Suprapubic skin (tissue), 4 donors: ENCODE data around the gene DMRTC2. TPM values are rescaled to one million over a fixed set of nuclear protein-coding genes. Genes with fewer than 3 reads are reported as not detected.

Experiments
- DNase-seq, 2 donors: peaks; one replicate each; pipeline ENCODE4 v3.0.0-alpha.2; 2019; ENCODE audit warnings: low spot score in 2 of 2
- H3K27ac ChIP-seq: fragments of 200-600 bp; sonication (generic); one replicate; pipeline ENCODE4 v1.5.1; 2019
- H3K27me3 ChIP-seq: fragments of 200-600 bp; sonication (generic); one replicate; pipeline ENCODE4 v1.5.1; 2019
- H3K36me3 ChIP-seq: fragments of 200-600 bp; sonication (generic); one replicate; pipeline ENCODE4 v1.5.1; 2019
- H3K4me1 ChIP-seq: fragments of 200-600 bp; sonication (generic); one replicate; pipeline ENCODE4 v1.5.1; 2019
- H3K4me3 ChIP-seq: fragments of 200-600 bp; sonication (generic); one replicate; pipeline ENCODE4 v1.5.1; 2019; ENCODE audit warnings: mild to moderate bottlenecking
- H3K9me3 ChIP-seq: fragments of 200-600 bp; sonication (generic); one replicate; pipeline ENCODE4 v1.5.1; 2019
- CTCF ChIP-seq, 2 donors: fragments of 200-600 bp in 1 of 2; fragments of 450-650 bp in 1 of 2; sonication (generic) in 1 of 2; IDR thresholded peaks; one replicate each; pipeline ENCODE4 v1.5.1; 2016 to 2019; ENCODE audit warnings: antibody characterized with exemption in 2 of 2, mild to moderate bottlenecking in 1 of 2, moderate library complexity in 1 of 2
- EP300 ChIP-seq: sonication (generic); formaldehyde crosslinking; IDR thresholded peaks from one replicate; pipeline ENCODE4 v1.6.1; 2017; ENCODE audit warnings: antibody characterized with exemption
- POLR2A ChIP-seq, 2 donors: fragments of 450-650 bp; IDR thresholded peaks; one replicate each; pipeline ENCODE4 v1.6.1; 2017; ENCODE audit warnings: antibody characterized with exemption in 2 of 2, mild to moderate bottlenecking in 2 of 2, moderate library complexity in 2 of 2
- POLR2AphosphoS5 ChIP-seq, 3 donors: sonication (generic); formaldehyde crosslinking; IDR thresholded peaks; one replicate each; pipeline ENCODE4 v1.6.1; 2017; ENCODE audit warnings: antibody characterized with exemption in 3 of 3
- whole genome bisulfite sequencing: methylation state at CpG from one replicate; pipeline ENCODE4 v1.1.5; 2018; 5-methylcytosine and 5-hydroxymethylcytosine counted together
- total RNA-seq, 4 donors: library from RNA; depleted of rRNA; stranded (reverse); fragments of >200 nt; gene quantifications; one replicate each; pipeline ENCODE4 v1.1.0, GENCODE V29; 2016

The DMRTC2 gene
- total RNA-seq, 4 donors from 2014 or later, result not detected

GRCh38 chr19:41887711-41888382, 43.0 kb downstream of the DMRTC2 start:
- Histone ChIP-seq H3K4me3 (peak overlapping the region; percentile 10), H3K36me3 (peaks cover 44% of the 10 kb centered on the region), H3K4me1 (peaks cover 35% of the 10 kb centered on the region), H3K27ac (peak overlapping the region; percentile 63), H3K9me3 (no peaks in the 10 kb centered on the region), H3K27me3 (no peaks in the 10 kb centered on the region)
- no peak for DNase-seq
- WGBS, result 43% methylated on average over 17 of the region's 17 CpGs
- TF ChIP-seq POLR2A (IDR thresholded peaks at IDR 0.05) (no peak), CTCF (IDR thresholded peaks at IDR 0.05) (no peak), EP300 (no peak), POLR2AphosphoS5 (IDR thresholded peaks at IDR 0.05) (no peak)

GRCh38 chr19:41888926-41889325, 44.1 kb downstream of the DMRTC2 start:
- DNase-seq, result no peak
- no peak overlapping the region for H3K27ac ChIP-seq
- TF ChIP-seq CTCF (IDR thresholded peaks at IDR 0.05) (no peak), POLR2AphosphoS5 (IDR thresholded peaks at IDR 0.05) (no peak), POLR2A (IDR thresholded peaks at IDR 0.05) (no peak), EP300 (no peak)
- WGBS, result 80% methylated on average over 7 of the region's 12 CpGs
- no peaks in the 10 kb centered on the region for H3K9me3 ChIP-seq
- H3K4me1 ChIP-seq, result peaks cover 34% of the 10 kb centered on the region
- H3K27me3 ChIP-seq, result no peaks in the 10 kb centered on the region
- peaks cover 48% of the 10 kb centered on the region for H3K36me3 ChIP-seq
- H3K4me3 ChIP-seq, result no peak overlapping the region

DNA sequence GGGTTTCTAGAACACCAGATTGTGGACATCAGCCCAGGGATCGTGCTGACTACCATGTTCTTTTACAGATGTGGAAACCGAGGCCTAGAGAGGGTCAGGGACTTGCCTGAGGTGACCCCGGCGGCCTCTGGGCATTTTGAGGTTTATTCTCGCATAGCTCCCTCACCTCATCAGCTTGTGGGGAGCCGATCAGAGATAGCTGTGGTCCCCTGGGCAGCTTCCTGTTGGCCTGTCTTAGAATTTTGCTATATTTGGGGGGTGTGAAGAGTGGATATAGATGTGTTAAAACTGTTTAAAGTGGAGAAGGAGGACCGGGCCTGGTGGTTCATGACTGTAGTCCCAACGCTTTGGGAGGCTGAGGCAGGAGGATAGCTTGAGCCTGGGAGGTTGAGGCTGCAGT, 45.1 kb downstream of the DMRTC2 start:
- Histone ChIP-seq H3K4me1 (peaks cover 28% of the 10 kb centered on the region), H3K27ac (no peak overlapping the region), H3K36me3 (peaks cover 58% of the 10 kb centered on the region), H3K4me3 (no peak overlapping the region), H3K27me3 (no peaks in the 10 kb centered on the region), H3K9me3 (no peaks in the 10 kb centered on the region)
- no peak for DNase-seq
- no peak for TF ChIP-seq CTCF (IDR thresholded peaks at IDR 0.05)
- no peak for TF ChIP-seq POLR2A (IDR thresholded peaks at IDR 0.05)
- no peak for TF ChIP-seq POLR2AphosphoS5 (IDR thresholded peaks at IDR 0.05)
- TF ChIP-seq EP300, result no peak
- WGBS, result 97% methylated on average over 8 of the region's 8 CpGs

GRCh38 chr19:41890936-41891335, 46.1 kb downstream of the DMRTC2 start:
- peaks cover 19% of the 10 kb centered on the region for H3K4me1 ChIP-seq
- no peaks in the 10 kb centered on the region for H3K9me3 ChIP-seq
- no peaks in the 10 kb centered on the region for H3K27me3 ChIP-seq
- 96% methylated on average over 4 of the region's 4 CpGs for WGBS
- DNase-seq, result no peak
- TF ChIP-seq CTCF (IDR thresholded peaks at IDR 0.05), result no peak
- TF ChIP-seq EP300, result no peak
- TF ChIP-seq POLR2AphosphoS5 (IDR thresholded peaks at IDR 0.05), result no peak
- TF ChIP-seq POLR2A (IDR thresholded peaks at IDR 0.05), result no peak
- H3K27ac ChIP-seq, result no peak overlapping the region
- H3K36me3 ChIP-seq, result peaks cover 68% of the 10 kb centered on the region
- no peak overlapping the region for H3K4me3 ChIP-seq

GRCh38 chr19:41892173-41892902, 47.5 kb downstream of the DMRTC2 start:
- Histone ChIP-seq H3K4me1 (peaks cover 5% of the 10 kb centered on the region), H3K36me3 (peaks cover 82% of the 10 kb centered on the region), H3K27me3 (no peaks in the 10 kb centered on the region), H3K27ac (no peak overlapping the region), H3K9me3 (no peaks in the 10 kb centered on the region), H3K4me3 (no peak overlapping the region)
- DNase-seq, result no peak
- no peak for TF ChIP-seq CTCF (IDR thresholded peaks at IDR 0.05)
- no peak for TF ChIP-seq EP300
- TF ChIP-seq POLR2AphosphoS5 (IDR thresholded peaks at IDR 0.05), result no peak
- 86% methylated on average over 11 of the region's 34 CpGs for WGBS
